DND-41 (cell line): Measurements from ENCODE around the gene MCF2L2.

Source experiments
- ATAC-seq: fragments of 200-7000 bp; cut with Tn5 transposase; 3 replicates; pipeline ENCODE4 v1.9.1; 2021; ENCODE audit warnings: low read depth; ENCODE audit not compliant: insufficient read depth
- DNase-seq: peaks from one replicate; pipeline ENCODE4 v3.0.0-alpha.2; 2020
- H2AFZ ChIP-seq: 2 replicates; pipeline ENCODE4 v1.6.0; 2012; ENCODE audit warnings: low read depth, low read length
- H3K27ac ChIP-seq: 2 replicates; pipeline ENCODE4 v1.5.1; 2012; ENCODE audit warnings: low read length, inconsistent platforms
- H3K27me3 ChIP-seq: fragments of 200-600 bp; sonication (generic); 2 replicates; pipeline ENCODE4 v1.6.0; 2012; ENCODE audit warnings: low read length, mild to moderate bottlenecking, inconsistent platforms; ENCODE audit not compliant: insufficient read depth, poor library complexity
- H3K36me3 ChIP-seq: 2 replicates; pipeline ENCODE4 v1.5.1; 2012; ENCODE audit warnings: low read length, inconsistent platforms; ENCODE audit not compliant: insufficient read depth
- H3K4me1 ChIP-seq: 2 replicates; pipeline ENCODE4 v1.5.1; 2012; ENCODE audit warnings: mild to moderate bottlenecking, low read length; ENCODE audit not compliant: insufficient read depth
- H3K4me2 ChIP-seq: 2 replicates; pipeline ENCODE4 v1.6.0; 2012; ENCODE audit warnings: mild to moderate bottlenecking, moderate library complexity, low read length, inconsistent platforms; ENCODE audit not compliant: insufficient read depth
- H3K4me3 ChIP-seq, 2 experiments: fragments of 200-600 bp in 1 of 2; shearing (Covaris generic) in 1 of 2; 2 replicates each; pipeline ENCODE4 v1.5.1; 2012 to 2016; ENCODE audit warnings: inconsistent platforms in 2 of 2, low read length in 2 of 2, mild to moderate bottlenecking in 2 of 2, low read depth in 1 of 2, moderate library complexity in 1 of 2
- H3K79me2 ChIP-seq: 2 replicates; pipeline ENCODE4 v1.6.0; 2012; ENCODE audit warnings: low read length, inconsistent platforms; ENCODE audit not compliant: insufficient read depth
- H3K9ac ChIP-seq: 2 replicates; pipeline ENCODE4 v1.6.0; 2012; ENCODE audit warnings: low read depth, mild to moderate bottlenecking, inconsistent platforms, low read length, moderate library complexity
- H3K9me3 ChIP-seq: 2 replicates; pipeline ENCODE4 v1.5.1; 2012; ENCODE audit warnings: low read length, moderate library complexity, mild to moderate bottlenecking, inconsistent platforms; ENCODE audit not compliant: insufficient read depth, severe bottlenecking
- H4K20me1 ChIP-seq: 2 replicates; pipeline ENCODE4 v1.6.0; 2012; ENCODE audit warnings: low read length; ENCODE audit not compliant: insufficient read depth
- CTCF ChIP-seq: IDR thresholded peaks from 2 replicates; pipeline ENCODE4 v1.5.1; 2012; ENCODE audit warnings: borderline replicate concordance, low read length, moderate library complexity, mild to moderate bottlenecking; ENCODE audit not compliant: poor library complexity, severe bottlenecking; ENCODE audit errors: extremely low read depth
- EZH2 ChIP-seq: IDR thresholded peaks from 3 replicates; pipeline ENCODE4 v1.6.1; 2012; ENCODE audit warnings: borderline replicate concordance, low read depth, mild to moderate bottlenecking, moderate library complexity, low read length, inconsistent platforms; ENCODE audit not compliant: severe bottlenecking

The MCF2L2 gene

GRCh38 chr3:183377307-183377959 is 51.0 kb downstream of the MCF2L2 start:
- ATAC-seq (no peak), DNase-seq (no peak)
- no peak overlapping the region for H3K4me2 ChIP-seq
- H2AFZ ChIP-seq, result no peak overlapping the region
- H3K9ac ChIP-seq, result no peak overlapping the region
- no peaks in the 10 kb centered on the region for H3K9me3 ChIP-seq
- H3K4me1 ChIP-seq, result no peaks in the 10 kb centered on the region
- H3K4me3 ChIP-seq, result no peak overlapping the region
- H3K36me3 ChIP-seq, result no peaks in the 10 kb centered on the region
- no peak overlapping the region for H3K27ac ChIP-seq
- H4K20me1 ChIP-seq, result no peaks in the 10 kb centered on the region
- H3K27me3 ChIP-seq, result peaks cover 11% of the 10 kb centered on the region
- no peaks in the 10 kb centered on the region for H3K79me2 ChIP-seq
- TF ChIP-seq CTCF (no peak), EZH2 (no peak)

GRCh38 chr3:183375787-183376186 is 52.6 kb downstream of the MCF2L2 start:
- no peak for TF ChIP-seq CTCF
- no peak for TF ChIP-seq EZH2
- ATAC-seq (no peak), DNase-seq (no peak)
- Histone ChIP-seq H3K4me3 (no peak overlapping the region), H2AFZ (no peak overlapping the region), H3K36me3 (no peaks in the 10 kb centered on the region), H3K9ac (no peak overlapping the region), H3K4me1 (no peaks in the 10 kb centered on the region), H3K4me2 (no peak overlapping the region), H3K27ac (no peak overlapping the region), H3K27me3 (peaks cover 11% of the 10 kb centered on the region), H3K9me3 (no peaks in the 10 kb centered on the region), H4K20me1 (no peaks in the 10 kb centered on the region), H3K79me2 (no peaks in the 10 kb centered on the region)

GRCh38 chr3:183375337-183375736 is 53.1 kb downstream of the MCF2L2 start:
- Histone ChIP-seq H3K27ac (no peak overlapping the region), H4K20me1 (no peaks in the 10 kb centered on the region), H3K9ac (no peak overlapping the region), H3K4me1 (no peaks in the 10 kb centered on the region), H3K4me2 (no peak overlapping the region), H3K9me3 (no peaks in the 10 kb centered on the region), H2AFZ (no peak overlapping the region), H3K79me2 (no peaks in the 10 kb centered on the region), H3K4me3 (no peak overlapping the region), H3K36me3 (no peaks in the 10 kb centered on the region), H3K27me3 (peaks cover 11% of the 10 kb centered on the region)
- TF ChIP-seq EZH2 (no peak), CTCF (no peak)
- ATAC-seq, result no peak
- DNase-seq, result no peak
